ENCODE data around the gene RB1.
"Not testable (repeated sequence)": the region's sequence is repeated elsewhere in the genome, so short reads cannot be mapped to it uniquely, and the experiment has no call there.

The RB1 gene

GRCh38 chr13:48411841-48412531 is 108.4 kb downstream of the RB1 start:
- DNase-seq, result no peak

GRCh38 chr13:48412881-48413351 is 109.4 kb downstream of the RB1 start, which contains the start of gene LPAR6:
LPAR6 (minus strand) TSS chr13:48413113; CDS start chr13:48412423, 690 bp downstream.
- DNase-seq, result no peak

- no peak for DNase-seq
Observed at GRCh38 chr13:48414501-48414900, 111.0 kb downstream of the RB1 start.

GRCh38 chr13:48415516-48415915 is 112.0 kb downstream of the RB1 start:
- DNase-seq, result no peak

GRCh38 chr13:48422003-48422402 is 118.5 kb downstream of the RB1 start:
- DNase-seq, result not testable (repeated sequence)

- DNase-seq, result no peak
Observed at GRCh38 chr13:48424212-48424611, 120.7 kb downstream of the RB1 start.

- DNase-seq, result no peak
Observed at GRCh38 chr13:48426052-48426451, 122.5 kb downstream of the RB1 start.

- not testable (repeated sequence) for DNase-seq
Observed at GRCh38 chr13:48426755-48427298, 123.3 kb downstream of the RB1 start.

- no peak for DNase-seq
Observed at GRCh38 chr13:48429036-48429435, 125.5 kb downstream of the RB1 start.

- DNase-seq, result no peak
Observed at GRCh38 chr13:48429886-48430285, 126.3 kb downstream of the RB1 start.

GRCh38 chr13:48431431-48431830 is 127.9 kb downstream of the RB1 start:
- no peak for DNase-seq

GRCh38 chr13:48431987-48432615 is 128.6 kb downstream of the RB1 start:
- no peak for DNase-seq

- no peak for DNase-seq
Observed at GRCh38 chr13:48434200-48434599, 130.6 kb downstream of the RB1 start.

GRCh38 chr13:48436661-48437288 is 133.2 kb downstream of the RB1 start:
- DNase-seq, result no peak

- DNase-seq, result no peak
Observed at GRCh38 chr13:48437371-48437770, 133.8 kb downstream of the RB1 start.

- DNase-seq, result no peak
Observed at GRCh38 chr13:48443442-48444208, 140.1 kb downstream of the RB1 start.

GRCh38 chr13:48446464-48446863 is 142.9 kb downstream of the RB1 start:
- DNase-seq, result no peak

- DNase-seq, result no peak
Observed at GRCh38 chr13:48448285-48448958, 144.9 kb downstream of the RB1 start.

GRCh38 chr13:48448959-48449614 is 145.5 kb downstream of the RB1 start:
- DNase-seq, result no peak

GRCh38 chr13:48449656-48450055 is 146.1 kb downstream of the RB1 start:
- DNase-seq, result no peak

GRCh38 chr13:48451196-48451595 is 147.6 kb downstream of the RB1 start:
- DNase-seq, result not testable (repeated sequence)

GRCh38 chr13:48456546-48456945 is 153.0 kb downstream of the RB1 start:
- DNase-seq, result no peak

Data from effector CD4-positive, alpha-beta T cell (primary cell).